HUES48 (cell line): ENCODE results near the gene SEC16B.

ENCODE experiments used
- H3K27ac ChIP-seq: one replicate; pipeline ENCODE4 v1.7.0; 2013; ENCODE audit warnings: low read depth, low read length, inconsistent platforms
- H3K27me3 ChIP-seq: 2 replicates; pipeline ENCODE4 v1.6.1; 2013; ENCODE audit warnings: mild to moderate bottlenecking, low read length; ENCODE audit not compliant: control insufficient read depth, insufficient read depth
- H3K36me3 ChIP-seq: 2 replicates; pipeline ENCODE4 v1.6.1; 2013; ENCODE audit warnings: low read length; ENCODE audit not compliant: control insufficient read depth, insufficient read depth
- H3K4me1 ChIP-seq: 2 replicates; pipeline ENCODE4 v1.6.1; 2013; ENCODE audit warnings: mild to moderate bottlenecking, low read length; ENCODE audit not compliant: control insufficient read depth, insufficient read depth
- H3K4me3 ChIP-seq: 2 replicates; pipeline ENCODE4 v1.5.1; 2013; ENCODE audit warnings: mild to moderate bottlenecking, low read depth, low read length
- H3K9ac ChIP-seq: 2 replicates; pipeline ENCODE4 v1.6.1; 2013; ENCODE audit warnings: mild to moderate bottlenecking, low read depth, low read length, moderate library complexity
- H3K9me3 ChIP-seq: 2 replicates; pipeline ENCODE4 v1.6.1; 2013; ENCODE audit warnings: low read length; ENCODE audit not compliant: control insufficient read depth, insufficient read depth

Gene SEC16B

DNA sequence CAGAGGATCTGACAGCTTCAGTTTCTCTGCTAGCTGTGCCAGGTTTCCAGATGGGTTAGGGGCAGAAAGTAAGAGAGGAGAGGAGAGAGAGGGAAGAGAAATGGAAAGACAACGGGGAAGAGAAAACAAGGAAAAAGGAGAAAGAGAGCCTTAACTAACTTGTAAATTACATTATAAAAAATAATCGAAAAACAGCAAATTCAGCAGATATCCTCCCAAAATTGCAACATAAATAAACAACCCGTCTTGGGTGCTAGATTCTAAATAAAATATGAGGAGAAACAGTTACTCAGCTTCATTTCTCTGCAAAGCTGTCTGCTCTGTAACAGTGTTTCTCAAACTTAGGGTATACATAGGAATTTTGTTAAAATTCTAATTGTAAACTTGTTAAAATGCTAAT, 29.2 kb downstream of the SEC16B start:
- Histone ChIP-seq H3K27ac (no peak overlapping the region), H3K9ac (no peak overlapping the region), H3K4me3 (no peak overlapping the region), H3K4me1 (no peaks in the 10 kb centered on the region), H3K27me3 (no peaks in the 10 kb centered on the region), H3K36me3 (no peaks in the 10 kb centered on the region), H3K9me3 (no peaks in the 10 kb centered on the region)

GRCh38 chr1:177937931-177938330, 31.9 kb downstream of the SEC16B start:
- no peaks in the 10 kb centered on the region for H3K36me3 ChIP-seq
- no peak overlapping the region for H3K27ac ChIP-seq
- H3K9ac ChIP-seq: no peak overlapping the region

DNA sequence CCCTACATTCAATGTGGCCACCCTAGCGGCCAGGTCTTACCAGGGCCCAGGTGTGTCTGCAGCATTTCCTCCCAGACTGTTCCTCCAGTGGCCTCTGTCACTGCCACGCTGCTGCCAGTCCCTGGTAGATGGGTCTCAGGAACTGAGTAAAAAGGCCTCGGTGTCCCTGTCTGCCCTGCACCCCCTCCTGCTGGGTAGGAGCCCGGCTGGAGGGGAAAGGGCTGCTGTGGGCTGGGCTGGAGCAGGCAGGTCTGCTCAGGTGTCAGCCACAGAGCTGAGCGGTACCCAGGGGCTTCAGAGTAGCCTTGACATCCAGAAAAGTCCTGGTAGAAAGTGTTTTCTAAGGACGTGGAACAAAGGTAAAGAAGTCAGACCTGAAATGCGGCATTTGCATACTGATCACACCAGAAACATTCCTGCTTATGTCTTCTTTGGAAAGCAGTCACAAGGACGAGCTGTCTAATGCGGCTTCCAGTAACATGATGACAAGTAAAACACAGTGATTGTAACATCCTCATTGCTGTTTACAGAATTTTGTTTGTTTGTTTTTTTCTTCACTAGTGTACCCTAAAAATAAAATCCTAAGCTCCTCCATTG, 32.6 kb downstream of the SEC16B start:
- Histone ChIP-seq H3K27me3 (no peaks in the 10 kb centered on the region), H3K4me3 (no peak overlapping the region), H3K4me1 (no peaks in the 10 kb centered on the region), H3K9me3 (no peaks in the 10 kb centered on the region), H3K27ac (no peak overlapping the region), H3K9ac (no peak overlapping the region), H3K36me3 (no peaks in the 10 kb centered on the region)

More at GRCh38 chr1:177937931-177938330, 31.9 kb downstream of the SEC16B start:
- Histone ChIP-seq H3K4me1 (no peaks in the 10 kb centered on the region), H3K27me3 (no peaks in the 10 kb centered on the region), H3K4me3 (no peak overlapping the region), H3K9me3 (no peaks in the 10 kb centered on the region)

GRCh38 chr1:177935638-177936415, 34.0 kb downstream of the SEC16B start:
- Histone ChIP-seq H3K27me3 (no peaks in the 10 kb centered on the region), H3K9ac (no peak overlapping the region), H3K36me3 (no peaks in the 10 kb centered on the region), H3K27ac (no peak overlapping the region), H3K4me1 (no peaks in the 10 kb centered on the region), H3K9me3 (no peaks in the 10 kb centered on the region), H3K4me3 (no peak overlapping the region)

- Histone ChIP-seq H3K4me1 (no peaks in the 10 kb centered on the region), H3K9ac (no peak overlapping the region), H3K4me3 (no peak overlapping the region), H3K9me3 (no peaks in the 10 kb centered on the region), H3K27ac (no peak overlapping the region), H3K36me3 (no peaks in the 10 kb centered on the region), H3K27me3 (no peaks in the 10 kb centered on the region)
Observed at GRCh38 chr1:177934927-177935326, 34.9 kb downstream of the SEC16B start.

DNA sequence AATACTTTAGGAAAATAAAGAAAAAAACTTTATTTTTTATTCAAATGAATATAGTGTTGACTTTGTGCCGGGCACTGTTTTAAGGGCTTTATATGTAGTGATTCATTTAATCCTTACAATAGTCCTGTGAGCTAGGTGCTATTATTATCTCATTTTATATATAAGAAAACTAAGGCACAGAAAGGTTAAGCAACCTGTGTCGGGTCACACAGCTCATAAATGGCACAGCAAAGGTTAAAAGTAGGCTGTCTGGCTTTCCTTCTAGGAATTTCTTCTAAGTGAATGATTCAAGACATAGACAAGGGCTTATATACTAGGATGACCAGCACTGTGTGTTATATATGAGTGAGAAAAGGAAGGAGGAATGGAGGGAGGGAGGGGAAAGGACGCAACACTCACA, 35.4 kb downstream of the SEC16B start:
- no peaks in the 10 kb centered on the region for H3K27me3 ChIP-seq
- no peak overlapping the region for H3K27ac ChIP-seq
- H3K4me1 ChIP-seq: no peaks in the 10 kb centered on the region
- no peak overlapping the region for H3K9ac ChIP-seq
- H3K36me3 ChIP-seq: no peaks in the 10 kb centered on the region
- no peak overlapping the region for H3K4me3 ChIP-seq
- no peaks in the 10 kb centered on the region for H3K9me3 ChIP-seq

GRCh38 chr1:177933881-177934280, 36.0 kb downstream of the SEC16B start:
- H3K4me1 ChIP-seq: peaks cover 3% of the 10 kb centered on the region; the same call in 1 of the 2 replicates
- no peaks in the 10 kb centered on the region for H3K9me3 ChIP-seq
- H3K36me3 ChIP-seq: no peaks in the 10 kb centered on the region
- no peak overlapping the region for H3K27ac ChIP-seq
- H3K9ac ChIP-seq: no peak overlapping the region
- no peak overlapping the region for H3K4me3 ChIP-seq
- no peaks in the 10 kb centered on the region for H3K27me3 ChIP-seq

DNA sequence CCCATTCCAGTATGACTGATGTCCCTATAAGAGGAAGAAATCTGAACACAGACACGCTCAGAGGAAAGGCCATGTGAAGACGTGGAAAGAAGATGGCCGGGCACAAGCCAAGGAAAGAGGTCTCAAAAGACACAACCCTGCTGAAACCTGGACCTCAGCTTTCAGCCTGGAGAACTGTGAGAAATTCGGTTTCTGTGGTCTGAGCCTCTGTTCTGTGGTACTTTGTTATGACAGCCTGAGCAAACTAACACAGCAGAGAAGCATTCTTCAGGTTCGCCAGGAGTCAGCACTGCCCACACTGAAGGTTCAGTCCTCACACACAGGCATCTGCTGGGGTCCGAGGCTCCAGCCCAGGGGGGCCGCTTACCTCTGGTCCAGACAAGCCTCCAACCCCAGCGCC, 37.7 kb downstream of the SEC16B start:
- Histone ChIP-seq H3K36me3 (no peaks in the 10 kb centered on the region), H3K9me3 (no peaks in the 10 kb centered on the region)

DNA sequence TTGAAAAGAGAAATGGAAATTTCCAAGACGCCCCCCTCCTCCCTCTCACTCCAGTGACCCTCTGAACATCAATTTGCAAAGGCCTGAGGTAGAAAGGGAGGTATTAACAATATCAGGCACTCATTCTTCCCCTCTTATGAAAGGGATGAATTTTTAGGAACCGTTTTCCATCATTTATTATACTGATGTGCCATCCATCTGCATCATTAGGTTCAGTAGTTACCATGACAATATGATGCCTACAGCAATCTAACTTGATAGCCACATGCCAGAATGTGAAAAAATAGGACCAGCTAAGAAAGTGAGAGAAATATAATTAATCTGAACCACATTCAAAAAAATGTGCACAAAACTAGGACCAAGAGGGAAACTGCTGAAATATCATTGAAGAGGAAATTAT, 40.9 kb downstream of the SEC16B start:
- H3K27me3 ChIP-seq: no peaks in the 10 kb centered on the region
- H3K27ac ChIP-seq: no peak overlapping the region
- no peak overlapping the region for H3K9ac ChIP-seq

More for the DNA sequence above, 37.7 kb downstream of the SEC16B start:
- no peak overlapping the region for H3K27ac ChIP-seq
- no peak overlapping the region for H3K9ac ChIP-seq
- H3K4me3 ChIP-seq: no peak overlapping the region
- H3K4me1 ChIP-seq: peaks cover 11% of the 10 kb centered on the region
- no peaks in the 10 kb centered on the region for H3K27me3 ChIP-seq

GRCh38 chr1:177928194-177928593, 41.7 kb downstream of the SEC16B start:
- no peaks in the 10 kb centered on the region for H3K36me3 ChIP-seq
- H3K27me3 ChIP-seq: no peaks in the 10 kb centered on the region
- H3K27ac ChIP-seq: no peak overlapping the region
- no peak overlapping the region for H3K4me3 ChIP-seq
- no peaks in the 10 kb centered on the region for H3K9me3 ChIP-seq
- H3K9ac ChIP-seq: no peak overlapping the region
- H3K4me1 ChIP-seq: peaks cover 11% of the 10 kb centered on the region

More for the DNA sequence above, 40.9 kb downstream of the SEC16B start:
- Histone ChIP-seq H3K4me3 (no peak overlapping the region), H3K36me3 (no peaks in the 10 kb centered on the region), H3K4me1 (peaks cover 11% of the 10 kb centered on the region), H3K9me3 (no peaks in the 10 kb centered on the region)

- Histone ChIP-seq H3K9me3 (no peaks in the 10 kb centered on the region), H3K36me3 (no peaks in the 10 kb centered on the region), H3K9ac (no peak overlapping the region), H3K4me1 (peaks cover 11% of the 10 kb centered on the region), H3K27ac (no peak overlapping the region), H3K4me3 (no peak overlapping the region), H3K27me3 (no peaks in the 10 kb centered on the region)
Observed at GRCh38 chr1:177927021-177927596, 42.7 kb downstream of the SEC16B start.
